ENCODE measurements around the gene CNTNAP2.

DNA sequence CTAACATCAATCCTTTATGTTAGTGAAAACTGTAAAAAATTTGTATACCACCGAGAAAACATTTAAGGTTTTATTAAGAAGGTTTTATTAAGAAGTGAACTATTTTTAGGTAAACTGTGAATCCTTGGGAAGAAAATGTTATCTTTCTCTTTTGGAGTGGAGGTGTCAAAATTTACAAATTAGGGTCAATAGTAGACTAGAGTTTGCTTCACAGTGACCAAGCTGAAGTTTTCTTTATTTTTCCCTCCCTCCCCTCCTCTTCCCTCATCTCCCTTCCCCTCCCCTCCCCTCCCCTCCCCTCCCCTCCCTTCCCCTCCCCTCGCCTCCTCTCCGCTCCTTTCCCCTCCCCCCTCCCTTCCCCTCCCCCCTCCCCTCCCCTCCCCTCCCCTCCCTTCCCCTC lies 168.8 kb downstream of the CNTNAP2 start:
- TF ChIP-seq NFRKB (IDR thresholded peaks at IDR 0.05) (no peak), FOXA1 (IDR thresholded peaks at IDR 0.05) (no peak), L3MBTL2 (conservative IDR thresholded peaks at IDR 0.05) (no peak)
